Trophoblast cell (in vitro differentiated cells and primary cell): ENCODE data around the gene SSBP1.

ENCODE experiments used
- DNase-seq, 2 donors: peaks; one replicate each; pipeline ENCODE4 v3.0.0-alpha.2; 2016
- H2AFZ ChIP-seq: 2 replicates; pipeline ENCODE4 v1.6.1; 2013; ENCODE audit warnings: low read length, moderate library complexity, mild to moderate bottlenecking; ENCODE audit not compliant: insufficient read depth, poor library complexity
- H2AK5ac ChIP-seq: 2 replicates; pipeline ENCODE4 v1.6.1; 2013; ENCODE audit warnings: mild to moderate bottlenecking, low read length
- H2BK120ac ChIP-seq: 2 replicates; pipeline ENCODE4 v1.6.1; 2013; ENCODE audit warnings: low read length, mild to moderate bottlenecking, moderate library complexity; ENCODE audit not compliant: insufficient read depth, poor library complexity
- H2BK12ac ChIP-seq: 2 replicates; pipeline ENCODE4 v1.6.1; 2013; ENCODE audit warnings: mild to moderate bottlenecking, low read length, moderate library complexity
- H2BK5ac ChIP-seq: 2 replicates; pipeline ENCODE4 v1.6.1; 2013; ENCODE audit warnings: low read length, low read depth, moderate library complexity, mild to moderate bottlenecking; ENCODE audit not compliant: poor library complexity
- H3K14ac ChIP-seq: 2 replicates; pipeline ENCODE4 v1.6.1; 2013; ENCODE audit warnings: mild to moderate bottlenecking, low read length
- H3K18ac ChIP-seq: 2 replicates; pipeline ENCODE4 v1.6.1; 2013; ENCODE audit warnings: mild to moderate bottlenecking, low read length
- H3K23ac ChIP-seq: 2 replicates; pipeline ENCODE4 v1.6.1; 2013; ENCODE audit warnings: low read length
- H3K27ac ChIP-seq: 2 replicates; pipeline ENCODE4 v1.5.1; 2013; ENCODE audit warnings: low read depth, mild to moderate bottlenecking, inconsistent platforms, low read length, moderate library complexity
- H3K27me3 ChIP-seq: 2 replicates; pipeline ENCODE4 v1.6.1; 2013; ENCODE audit warnings: inconsistent platforms, mild to moderate bottlenecking, low read length, moderate library complexity; ENCODE audit not compliant: insufficient read depth
- H3K36me3 ChIP-seq, 2 experiments: 1 replicate in 1 of 2; 2 replicates in 1 of 2; pipeline ENCODE4 v1.6.1; 2013; ENCODE audit warnings: low read length in 2 of 2, mild to moderate bottlenecking in 2 of 2, moderate library complexity in 1 of 2; ENCODE audit not compliant: insufficient read depth in 2 of 2, control insufficient read depth in 1 of 2
- H3K4ac ChIP-seq: 2 replicates; pipeline ENCODE4 v1.6.1; 2013; ENCODE audit warnings: low read depth, mild to moderate bottlenecking, low read length, moderate library complexity
- H3K4me1 ChIP-seq, 2 experiments: 1 replicate in 1 of 2; 2 replicates in 1 of 2; pipeline ENCODE4 v1.6.1; 2013; ENCODE audit warnings: low read length in 2 of 2, mild to moderate bottlenecking in 2 of 2, moderate library complexity in 1 of 2; ENCODE audit not compliant: insufficient read depth in 2 of 2, control insufficient read depth in 1 of 2
- H3K4me2 ChIP-seq: 2 replicates; pipeline ENCODE4 v1.6.1; 2013; ENCODE audit warnings: inconsistent platforms, mild to moderate bottlenecking, low read length, moderate library complexity
- H3K4me3 ChIP-seq: 2 replicates; pipeline ENCODE4 v1.5.1; 2013; ENCODE audit warnings: mild to moderate bottlenecking, low read depth, low read length, inconsistent platforms
- H3K79me1 ChIP-seq: one replicate; pipeline ENCODE4 v1.6.1; 2013; ENCODE audit warnings: low read length
- H3K79me2 ChIP-seq: 2 replicates; pipeline ENCODE4 v1.6.1; 2013; ENCODE audit warnings: low read length, mild to moderate bottlenecking; ENCODE audit not compliant: control insufficient read depth, insufficient read depth, poor library complexity
- H3K9ac ChIP-seq: 2 replicates; pipeline ENCODE4 v1.6.1; 2013; ENCODE audit warnings: mild to moderate bottlenecking, low read length
- H3K9me3 ChIP-seq: 2 replicates; pipeline ENCODE4 v1.6.1; 2013; ENCODE audit warnings: low read depth, mild to moderate bottlenecking, control low read depth, inconsistent platforms, low read length; ENCODE audit not compliant: insufficient read depth
- H4K12ac ChIP-seq: 2 replicates; pipeline ENCODE4 v1.6.1; 2013; ENCODE audit warnings: low read depth, mild to moderate bottlenecking, low read length, moderate library complexity
- H4K8ac ChIP-seq: 2 replicates; pipeline ENCODE4 v1.6.1; 2013; ENCODE audit warnings: low read depth, mild to moderate bottlenecking, low read length, moderate library complexity
- H4K91ac ChIP-seq: one replicate; pipeline ENCODE4 v1.6.1; 2013; ENCODE audit warnings: low read depth, mild to moderate bottlenecking, low read length, moderate library complexity
- WGBS: extraction: QIAGEN DNeasy Blood & Tissue Kit; methylation state at CpG from one replicate; pipeline ENCODE4 v1.1.7; 2013; ENCODE audit warnings: missing lambda C conversion rate; ENCODE audit not compliant: insufficient read length, insufficient coverage; ENCODE audit errors: extremely low coverage; 5-methylcytosine and 5-hydroxymethylcytosine counted together

The SSBP1 gene

GRCh38 chr7:141714571-141714970, 23.6 kb upstream of the SSBP1 start:
- no peak overlapping the region for H2AK5ac ChIP-seq
- H3K4me3 ChIP-seq, result no peak overlapping the region
- no peaks in the 10 kb centered on the region for H3K4me1 ChIP-seq
- H3K79me1 ChIP-seq, result no peaks in the 10 kb centered on the region
- H3K9me3 ChIP-seq, result no peaks in the 10 kb centered on the region
- H3K4ac ChIP-seq, result no peak overlapping the region
- H4K12ac ChIP-seq, result no peak overlapping the region
- no peaks in the 10 kb centered on the region for H3K36me3 ChIP-seq
- no peak overlapping the region for H2AFZ ChIP-seq
- no peak overlapping the region for H3K18ac ChIP-seq
- H2BK12ac ChIP-seq, result no peak overlapping the region
- no CpG with 5 or more reads among the region's 2 CpGs for WGBS
- no peaks in the 10 kb centered on the region for H3K79me2 ChIP-seq
- H2BK120ac ChIP-seq, result no peak overlapping the region
- H2BK5ac ChIP-seq, result no peak overlapping the region
- no peak overlapping the region for H3K14ac ChIP-seq
- no peaks in the 10 kb centered on the region for H3K27me3 ChIP-seq
- no peak for DNase-seq
- no peak overlapping the region for H3K9ac ChIP-seq
- H4K91ac ChIP-seq, result no peak overlapping the region
- no peak overlapping the region for H3K23ac ChIP-seq
- no peak overlapping the region for H3K4me2 ChIP-seq
- no peak overlapping the region for H4K8ac ChIP-seq
- no peak overlapping the region for H3K27ac ChIP-seq

- no peak overlapping the region for H3K4me3 ChIP-seq
- H4K8ac ChIP-seq, result no peak overlapping the region
- no peak overlapping the region for H4K12ac ChIP-seq
- H3K9me3 ChIP-seq, result no peaks in the 10 kb centered on the region
- no peaks in the 10 kb centered on the region for H3K27me3 ChIP-seq
- H3K36me3 ChIP-seq, result no peaks in the 10 kb centered on the region
- H3K4me2 ChIP-seq, result no peak overlapping the region
- no peak overlapping the region for H3K27ac ChIP-seq
- no peak overlapping the region for H4K91ac ChIP-seq
- H2BK5ac ChIP-seq, result no peak overlapping the region
- no peak for DNase-seq
- no peaks in the 10 kb centered on the region for H3K79me1 ChIP-seq
- H2BK12ac ChIP-seq, result no peak overlapping the region
- H3K14ac ChIP-seq, result no peak overlapping the region
- no peak overlapping the region for H3K4ac ChIP-seq
- H2BK120ac ChIP-seq, result no peak overlapping the region
- H2AK5ac ChIP-seq, result no peak overlapping the region
- no peaks in the 10 kb centered on the region for H3K4me1 ChIP-seq
- H3K9ac ChIP-seq, result no peak overlapping the region
- no peak overlapping the region for H3K18ac ChIP-seq
- no CpG with 5 or more reads among the region's 4 CpGs for WGBS
- no peak overlapping the region for H2AFZ ChIP-seq
- no peaks in the 10 kb centered on the region for H3K79me2 ChIP-seq
- H3K23ac ChIP-seq, result no peak overlapping the region
These were observed 23.1 kb upstream of the SSBP1 start for GRCh38 chr7:141715018-141715417.

- Histone ChIP-seq H2AFZ (no peak overlapping the region), H3K14ac (no peak overlapping the region), H3K18ac (no peak overlapping the region), H3K4me3 (no peak overlapping the region), H2BK120ac (no peak overlapping the region), H4K12ac (no peak overlapping the region), H4K91ac (no peak overlapping the region), H3K27ac (no peak overlapping the region), H3K27me3 (no peaks in the 10 kb centered on the region), H3K9ac (peak overlapping the region; percentile 33), H3K79me1 (no peaks in the 10 kb centered on the region), H3K9me3 (no peaks in the 10 kb centered on the region), H2BK5ac (no peak overlapping the region), H3K36me3 (no peaks in the 10 kb centered on the region), H3K4ac (no peak overlapping the region), H3K79me2 (no peaks in the 10 kb centered on the region), H2AK5ac (no peak overlapping the region), H4K8ac (no peak overlapping the region), H3K4me2 (no peak overlapping the region), H3K23ac (peak overlapping the region; percentile 81), H2BK12ac (no peak overlapping the region), H3K4me1 (no peaks in the 10 kb centered on the region)
- DNase-seq, result no peak
- 100% methylated on average over 1 of the region's 6 CpGs for WGBS
These were observed 22.1 kb upstream of the SSBP1 start for GRCh38 chr7:141715794-141716689.

GRCh38 chr7:141717450-141717849, 20.7 kb upstream of the SSBP1 start:
- H4K12ac ChIP-seq, result no peak overlapping the region
- no peaks in the 10 kb centered on the region for H3K79me1 ChIP-seq
- H4K8ac ChIP-seq, result no peak overlapping the region
- H3K27me3 ChIP-seq, result no peaks in the 10 kb centered on the region
- H3K18ac ChIP-seq, result no peak overlapping the region
- no peak overlapping the region for H3K23ac ChIP-seq
- no peak overlapping the region for H3K9ac ChIP-seq
- H2AFZ ChIP-seq, result no peak overlapping the region
- H3K4me3 ChIP-seq, result no peak overlapping the region
- DNase-seq, result no peak
- no peak overlapping the region for H2BK5ac ChIP-seq
- H4K91ac ChIP-seq, result no peak overlapping the region
- H3K36me3 ChIP-seq, result no peaks in the 10 kb centered on the region
- H3K4me1 ChIP-seq, result no peaks in the 10 kb centered on the region
- H2BK120ac ChIP-seq, result no peak overlapping the region
- H2BK12ac ChIP-seq, result no peak overlapping the region
- no peak overlapping the region for H2AK5ac ChIP-seq
- H3K79me2 ChIP-seq, result no peaks in the 10 kb centered on the region
- H3K4me2 ChIP-seq, result no peak overlapping the region
- no CpG with 5 or more reads among the region's 1 CpG for WGBS
- H3K4ac ChIP-seq, result no peak overlapping the region
- H3K14ac ChIP-seq, result no peak overlapping the region
- H3K9me3 ChIP-seq, result no peaks in the 10 kb centered on the region
- no peak overlapping the region for H3K27ac ChIP-seq
